GM20000 (cell line): ENCODE results near the gene KCNJ4.

Source experiments
- DNase-seq: peaks from one replicate; pipeline ENCODE4 v3.0.0; 2012; ENCODE audit warnings: low spot score
- CTCF ChIP-seq: IDR thresholded peaks from 2 replicates; pipeline ENCODE4 v1.5.1; 2012; ENCODE audit warnings: mild to moderate bottlenecking, control low read depth; ENCODE audit errors: extremely low read depth, missing control alignments

Gene KCNJ4

GRCh38 chr22:38443628-38444521 lies 11.1 kb downstream of the KCNJ4 start:
- DNase-seq = no peak
- no peak for TF ChIP-seq CTCF

DNA sequence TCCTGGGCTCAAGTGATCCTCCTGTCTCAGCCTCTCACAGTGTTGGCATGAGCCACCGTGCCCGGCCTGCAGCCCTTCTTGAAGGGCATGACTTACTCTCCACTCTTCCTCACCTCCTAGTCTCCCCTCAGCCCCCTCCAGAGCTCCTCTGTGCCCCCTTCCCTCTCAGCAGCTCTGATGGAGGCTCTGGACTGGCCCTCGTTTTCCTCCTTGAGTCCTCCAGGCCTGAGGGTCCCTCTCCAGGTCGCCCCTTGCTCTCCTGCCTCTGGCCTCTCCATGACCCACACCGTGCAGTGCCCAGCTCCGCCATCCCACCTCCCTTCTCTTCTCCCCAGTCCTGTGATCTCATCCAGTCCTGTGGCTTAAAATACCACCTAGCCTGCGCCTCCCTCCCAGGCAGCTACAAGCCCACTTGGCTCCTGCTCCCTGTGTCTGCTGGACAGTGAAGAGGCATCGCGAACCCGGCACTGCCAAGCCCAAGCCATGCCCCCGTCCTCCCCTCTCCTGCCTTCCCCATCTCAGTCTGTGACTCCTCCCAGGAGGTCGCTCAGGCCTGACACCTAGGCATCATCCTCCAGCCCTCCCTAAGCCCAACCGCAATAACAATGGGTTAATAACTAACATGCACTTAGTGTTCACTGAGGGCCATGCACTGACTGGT lies 11.9 kb downstream of the KCNJ4 start:
- DNase-seq = no peak
- TF ChIP-seq CTCF = no peak

DNA sequence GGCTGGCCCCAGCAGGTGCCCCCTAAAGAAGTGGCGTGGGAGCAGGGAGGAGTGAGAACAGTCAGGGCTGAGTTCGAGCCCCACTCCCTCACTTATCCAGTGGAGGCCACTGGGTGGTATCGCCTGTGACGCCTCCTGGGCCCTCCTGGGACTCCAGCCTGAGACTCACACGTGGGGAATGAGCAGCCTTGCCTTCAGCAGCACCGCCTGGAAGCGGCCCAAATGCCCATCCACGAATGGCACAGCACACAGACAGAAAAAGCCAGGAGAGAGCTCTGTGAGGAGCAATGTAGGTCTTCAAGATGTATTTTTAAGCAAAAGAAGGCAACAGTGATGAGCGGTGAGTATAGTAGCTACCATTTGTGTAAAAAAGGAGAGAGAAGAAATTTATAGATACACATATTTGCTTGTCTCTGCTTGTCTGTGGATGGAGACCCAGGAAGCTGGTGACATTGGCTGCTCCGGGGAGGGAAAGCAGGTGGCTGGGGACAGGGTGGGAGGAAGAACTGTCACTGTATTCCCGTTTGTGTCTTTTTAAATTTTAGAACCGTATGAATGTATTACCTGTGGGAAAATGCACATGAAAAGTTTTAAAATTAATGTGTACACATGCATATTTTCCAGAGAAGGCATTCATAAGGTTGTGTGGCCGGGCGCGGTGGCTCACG lies 13.2 kb downstream of the KCNJ4 start:
- DNase-seq = no peak
- no peak for TF ChIP-seq CTCF

- no peak for TF ChIP-seq CTCF
- no peak for DNase-seq
Observed at GRCh38 chr22:38440747-38441350, 14.2 kb downstream of the KCNJ4 start.

- DNase-seq = no peak
- TF ChIP-seq CTCF = no peak
Observed at GRCh38 chr22:38437416-38437815, 17.6 kb downstream of the KCNJ4 start.

- no peak for DNase-seq
- no peak for TF ChIP-seq CTCF
Observed at GRCh38 chr22:38436629-38437395, 18.2 kb downstream of the KCNJ4 start.
